Adrenal gland (tissue), 5 donors: ENCODE measurements around the gene ZNF208.

Source experiments
- CTCF ChIP-seq, 6 experiments: fragments of 450-650 bp in 4 of 6; fragments of 200-600 bp in 2 of 6; sonication (generic) in 1 of 6; IDR thresholded peaks; 1 replicate in 5 of 6; 2 replicates in 1 of 6; pipeline versions ENCODE4 v1.5.1 to v1.8.0; 2016 to 2021; ENCODE audit warnings: antibody characterized with exemption in 6 of 6, mild to moderate bottlenecking in 2 of 6, moderate library complexity in 1 of 6
- POLR2A ChIP-seq, 2 donors: fragments of 450-650 bp; IDR thresholded peaks; one replicate each; pipeline ENCODE4 v1.6.1; 2017; ENCODE audit warnings: antibody characterized with exemption in 2 of 2, mild to moderate bottlenecking in 2 of 2, moderate library complexity in 1 of 2
- donor health status: DM: no; HTN: no; CAD: no.

- TF ChIP-seq POLR2A (IDR thresholded peaks at IDR 0.05) (no peak), CTCF (IDR thresholded peaks at IDR 0.05) (no peak)
Observed at GRCh38 chr19:21970466-21970865, 40.3 kb downstream of the ZNF208 start.
